ENCODE results near the gene WBP1L.

GRCh38 chr10:102800611-102801335, 57.0 kb downstream of the WBP1L start:
- TF ChIP-seq CTCF (IDR thresholded peaks at IDR 0.05; ENCODE audit: low read depth, low read length, missing input control) (no peak), GABPA (IDR thresholded peaks at IDR 0.05 in 1 of 2, conservative IDR thresholded peaks at IDR 0.05 in 1 of 2) (no peak), HNF4G (IDR thresholded peaks at IDR 0.05) (no peak), TAF1 (conservative IDR thresholded peaks at IDR 0.05) (no peak), YY1 (IDR thresholded peaks at IDR 0.05) (no peak), JUND (IDR thresholded peaks at IDR 0.05) (no peak), FOXA1 (IDR thresholded peaks at IDR 0.05) (no peak), RAD21 (IDR thresholded peaks at IDR 0.05) (no peak), ATF3 (IDR thresholded peaks at IDR 0.05) (no peak), MAX (IDR thresholded peaks at IDR 0.05) (no peak), REST (IDR thresholded peaks at IDR 0.05) (no peak), HNF4A (conservative IDR thresholded peaks at IDR 0.05) (no peak)

Data from liver (tissue), 3 donors.